ENCODE results near the gene ESF1. TPM values are rescaled to one million over a fixed set of nuclear protein-coding genes. Genes with fewer than 3 reads are reported as not detected.
A peak's percentile ranks its signal among the peaks of the same experiment; 100 is the strongest.

Gene ESF1
- total and polyA plus RNA-seq, 12 donors, result 3.6 to 25.4 (median 13.0) TPM

DNA sequence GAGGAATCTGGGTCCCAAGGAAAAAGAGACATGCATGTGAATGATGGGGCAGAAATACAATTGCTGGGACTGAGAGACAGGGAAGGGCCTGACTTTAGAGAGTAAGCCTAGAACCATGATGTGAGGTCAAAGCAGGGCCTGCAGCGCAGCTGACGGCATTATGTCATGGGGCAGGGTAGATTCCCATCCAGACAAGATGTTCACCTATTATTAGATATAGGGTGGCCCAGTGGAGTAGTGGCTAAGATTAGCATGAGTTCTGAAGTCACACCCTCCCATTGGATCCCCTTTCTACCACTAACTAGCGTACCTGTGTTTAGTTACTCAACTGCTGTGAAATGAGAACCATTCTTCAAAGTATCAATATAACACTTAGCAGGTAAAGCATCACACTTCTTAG, 39.7 kb upstream of the ESF1 start:
- Histone ChIP-seq H3K36me3 (replicated peaks in 1 of 2) (no peaks in the 10 kb centered on the region), H3K4me1 (replicated peaks in 1 of 2) (no peaks in the 10 kb centered on the region), H3K4me3 (no peak overlapping the region), H3K9me3 (replicated peaks in 1 of 3) (no peaks in the 10 kb centered on the region), H3K27ac (no peak overlapping the region), H3K27me3 (no peaks in the 10 kb centered on the region)
- TF ChIP-seq, protein P1, sequence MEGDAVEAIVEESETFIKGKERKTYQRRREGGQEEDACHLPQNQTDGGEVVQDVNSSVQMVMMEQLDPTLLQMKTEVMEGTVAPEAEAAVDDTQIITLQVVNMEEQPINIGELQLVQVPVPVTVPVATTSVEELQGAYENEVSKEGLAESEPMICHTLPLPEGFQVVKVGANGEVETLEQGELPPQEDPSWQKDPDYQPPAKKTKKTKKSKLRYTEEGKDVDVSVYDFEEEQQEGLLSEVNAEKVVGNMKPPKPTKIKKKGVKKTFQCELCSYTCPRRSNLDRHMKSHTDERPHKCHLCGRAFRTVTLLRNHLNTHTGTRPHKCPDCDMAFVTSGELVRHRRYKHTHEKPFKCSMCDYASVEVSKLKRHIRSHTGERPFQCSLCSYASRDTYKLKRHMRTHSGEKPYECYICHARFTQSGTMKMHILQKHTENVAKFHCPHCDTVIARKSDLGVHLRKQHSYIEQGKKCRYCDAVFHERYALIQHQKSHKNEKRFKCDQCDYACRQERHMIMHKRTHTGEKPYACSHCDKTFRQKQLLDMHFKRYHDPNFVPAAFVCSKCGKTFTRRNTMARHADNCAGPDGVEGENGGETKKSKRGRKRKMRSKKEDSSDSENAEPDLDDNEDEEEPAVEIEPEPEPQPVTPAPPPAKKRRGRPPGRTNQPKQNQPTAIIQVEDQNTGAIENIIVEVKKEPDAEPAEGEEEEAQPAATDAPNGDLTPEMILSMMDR (IDR thresholded peaks at IDR 0.05), result no peak
- no peak for TF ChIP-seq POLR2A (IDR thresholded peaks at IDR 0.05)
- intact Hi-C loops (cut with DNase I), result loop anchor here (5.0 to 10.0 kb wide), 2 partner anchors 228 to 230 kb away; no protein-coding TSS in a partner anchor
- 89 to 98% (median 98%) methylated on average over 3 of the region's 3 CpGs for WGBS, 4 donors
- no peak for DNase-seq

DNA sequence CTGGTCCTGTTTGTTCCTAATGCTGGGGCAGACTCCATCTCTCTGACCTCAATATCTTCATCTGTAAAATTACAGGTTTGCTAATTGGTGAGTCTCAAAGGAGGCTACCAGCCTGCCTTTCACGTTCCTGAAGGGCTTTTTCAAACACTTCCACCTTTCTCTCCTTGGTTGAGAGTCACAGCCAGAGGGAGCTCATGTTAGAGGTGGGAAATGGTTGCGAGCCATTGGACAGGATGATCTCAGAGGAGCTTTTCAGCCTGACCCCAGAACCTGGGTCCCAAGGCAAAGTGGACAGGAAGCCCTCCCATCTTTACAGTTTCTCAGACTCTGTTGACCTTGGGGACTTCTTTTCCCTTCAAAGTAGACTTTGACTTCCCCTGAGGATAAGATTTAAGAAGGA, 37.7 kb upstream of the ESF1 start:
- no peak for TF ChIP-seq POLR2A (IDR thresholded peaks at IDR 0.05)
- TF ChIP-seq, protein P1 (IDR thresholded peaks at IDR 0.05), result no peak
- H3K9me3 ChIP-seq (replicated peaks in 1 of 3), result no peaks in the 10 kb centered on the region
- no peak overlapping the region for H3K27ac ChIP-seq
- intact Hi-C loops (cut with DNase I), result loop anchor here (5.0 to 10.0 kb wide), 2 partner anchors 230 to 232 kb away; no protein-coding TSS in a partner anchor
- no peak overlapping the region for H3K4me3 ChIP-seq
- H3K4me1 ChIP-seq (replicated peaks in 1 of 2), result no peaks in the 10 kb centered on the region
- H3K27me3 ChIP-seq, result no peaks in the 10 kb centered on the region
- 65 to 76% (median 68%) methylated on average over 2 of the region's 2 CpGs for whole genome bisulfite sequencing, 4 donors
- DNase-seq, result no peak
- H3K36me3 ChIP-seq (replicated peaks in 1 of 2), result peaks cover 0 to 10% of the 10 kb centered on the region in 2 donors

DNA sequence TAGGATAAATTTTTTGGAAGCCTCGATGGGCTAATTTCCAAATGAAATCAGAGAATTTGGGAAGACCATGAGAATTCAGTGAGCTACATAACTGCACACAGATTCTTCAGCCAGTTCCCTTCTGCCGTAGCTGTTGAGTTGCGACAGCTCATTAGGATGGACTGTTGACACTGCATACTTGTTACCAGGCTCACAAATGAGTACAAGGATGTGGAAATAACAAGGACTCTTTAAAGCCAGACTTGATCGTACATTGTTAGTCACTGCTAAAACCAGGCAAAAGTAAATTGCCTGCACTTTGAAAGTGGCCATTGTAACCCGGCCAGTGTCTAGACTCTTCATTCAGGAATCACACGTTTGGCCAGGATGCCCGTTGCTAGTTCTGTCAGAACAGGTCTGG, 37.2 kb upstream of the ESF1 start:
- 86 to 95% (median 90%) methylated on average over 7 of the region's 7 CpGs for WGBS, 4 donors
- H3K27ac ChIP-seq, result no peak overlapping the region
- no peak for TF ChIP-seq POLR2A (IDR thresholded peaks at IDR 0.05)
- TF ChIP-seq, protein P1 (IDR thresholded peaks at IDR 0.05), result no peak
- H3K4me3 ChIP-seq, result no peak overlapping the region
- H3K4me1 ChIP-seq (replicated peaks in 1 of 2), result no peaks in the 10 kb centered on the region
- no peaks in the 10 kb centered on the region for H3K9me3 ChIP-seq (replicated peaks in 1 of 3)
- intact Hi-C loops (cut with DNase I), result loop anchor here (5.0 to 10.0 kb wide), 2 partner anchors 230 to 233 kb away; no protein-coding TSS in a partner anchor
- no peaks in the 10 kb centered on the region for H3K27me3 ChIP-seq
- DNase-seq, result no peak
- peaks cover 0 to 16% of the 10 kb centered on the region in 2 donors for H3K36me3 ChIP-seq (replicated peaks in 1 of 2)

DNA sequence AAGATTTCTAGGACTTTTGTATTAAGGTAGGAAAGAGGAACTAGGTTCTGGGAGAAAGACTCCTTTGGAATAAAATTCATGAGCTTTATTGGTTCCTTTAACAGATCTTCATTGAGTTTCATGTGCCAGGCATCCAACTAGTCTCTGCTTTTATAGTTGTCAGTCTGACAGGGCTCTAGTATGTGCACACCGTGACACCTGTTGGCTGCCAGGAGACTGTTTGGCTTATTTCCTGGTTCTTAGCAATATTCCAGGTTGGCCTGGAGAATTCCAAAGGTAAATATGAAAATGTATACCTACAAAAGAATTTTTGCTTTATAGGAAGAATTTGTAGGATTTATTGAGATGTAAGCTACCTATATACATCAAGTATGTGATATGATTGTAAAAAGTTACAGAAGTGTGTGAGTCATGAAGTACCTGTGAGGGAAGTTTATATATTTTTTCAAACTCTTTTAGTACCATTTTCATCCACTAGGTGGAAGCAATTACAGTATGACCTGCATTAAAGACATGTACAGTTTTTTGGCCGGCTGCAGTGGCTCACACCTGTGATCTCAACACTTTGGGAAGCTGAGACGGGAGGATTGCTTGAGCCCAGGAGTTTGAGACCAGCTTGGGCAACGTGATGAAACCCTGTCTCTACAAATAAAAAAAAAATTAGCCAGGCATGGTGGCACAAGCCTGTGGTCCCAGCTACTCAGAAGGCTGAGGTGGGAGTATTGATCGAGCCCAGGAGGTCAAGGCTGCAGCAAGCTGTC, 35.3 kb upstream of the ESF1 start:
- Histone ChIP-seq H3K27ac (no peak overlapping the region), H3K4me3 (no peak overlapping the region), H3K36me3 (replicated peaks in 1 of 2) (peaks cover 0 to 16% of the 10 kb centered on the region in 2 donors), H3K27me3 (no peaks in the 10 kb centered on the region), H3K4me1 (replicated peaks in 1 of 2) (no peaks in the 10 kb centered on the region), H3K9me3 (replicated peaks in 1 of 3) (no peaks in the 10 kb centered on the region)
- intact Hi-C loops (cut with DNase I), result loop anchor here (5.0 to 10.0 kb wide), 2 partner anchors 232 to 235 kb away; no protein-coding TSS in a partner anchor
- peak in 6 of 7 donors; percentile 30 to 67 (median 38) for DNase-seq
- 20 to 30% (median 26%) methylated on average over 5 of the region's 5 CpGs for WGBS, 4 donors
- no peak for TF ChIP-seq POLR2A (IDR thresholded peaks at IDR 0.05)
- TF ChIP-seq, protein P1 (IDR thresholded peaks at IDR 0.05), result peak; percentile 54 to 77 (median 68)

All from adrenal gland (tissue), 12 donors.